AG04449 (cell line): ENCODE measurements around the gene SIX4.

Experiments
- CTCF ChIA-PET: fragments of 350-600 bp; formaldehyde crosslinking; extraction: SDS; loops from one replicate; lab custom pipeline; 2021; ENCODE audit warnings: antibody characterized with exemption; lab: Yijun Ruan, JAX
- POLR2A ChIA-PET: fragments of 400-600, 350-600 bp; formaldehyde crosslinking; extraction: SDS; loops from one replicate; lab custom pipeline; 2020; ENCODE audit warnings: antibody characterized with exemption, inconsistent platforms; lab: Yijun Ruan, JAX
- DNase-seq: peaks from one replicate; pipeline ENCODE4 v3.0.0-alpha.2; 2010; ENCODE audit warnings: low read depth, low spot score
- H3K4me3 ChIP-seq: 2 replicates; pipeline ENCODE4 v1.5.1; 2011; ENCODE audit warnings: low read depth, mild to moderate bottlenecking, control low read depth, low read length
- TF ChIP-seq, protein P1 (sequence below): IDR thresholded peaks from one replicate; pipeline ENCODE4 v1.5.1; 2011; ENCODE audit warnings: mild to moderate bottlenecking, moderate library complexity, low read length, control low read depth, inconsistent platforms; ENCODE audit not compliant: insufficient read depth; ENCODE audit errors: missing control alignments

The SIX4 gene

DNA sequence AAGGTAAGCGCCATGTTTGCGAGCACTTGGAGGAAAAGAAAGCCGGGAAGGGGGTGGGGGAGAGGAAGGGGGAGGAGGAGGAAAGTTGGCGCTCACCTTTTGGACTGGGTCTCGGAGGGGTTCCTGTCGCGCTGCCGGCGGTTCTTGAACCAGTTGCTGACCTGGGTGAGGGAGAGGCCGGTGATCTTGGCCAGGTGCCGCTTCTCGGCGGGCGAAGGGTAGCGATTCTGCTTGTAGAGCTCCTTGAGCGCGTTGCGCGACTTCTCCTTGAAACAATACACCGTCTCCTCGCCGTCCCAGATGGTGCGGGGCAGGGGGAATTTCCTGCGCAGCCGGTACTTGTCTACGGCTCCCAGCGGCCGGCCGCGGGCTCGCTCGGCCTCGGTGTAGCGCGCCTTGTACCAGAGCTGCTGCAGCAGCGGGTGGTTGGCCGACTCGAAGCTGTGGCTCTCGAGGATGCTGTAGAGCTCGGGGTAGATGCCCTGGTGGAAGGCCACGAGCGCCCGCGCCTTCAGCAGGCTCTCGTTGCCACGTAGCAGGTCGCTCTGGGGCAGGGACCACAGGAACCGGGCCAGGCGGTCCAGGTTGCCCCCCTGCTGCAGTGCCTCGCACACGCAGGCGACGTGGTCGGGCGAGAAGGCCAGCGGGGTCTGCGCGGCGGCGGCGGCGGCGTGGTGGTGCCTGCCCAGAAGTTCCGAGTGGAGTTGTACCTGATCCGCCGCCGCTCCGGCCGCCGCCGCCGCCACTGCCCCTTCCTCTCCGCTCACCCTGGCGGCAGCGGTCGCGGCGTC is 840 bp downstream of the SIX4 start:
- TF ChIP-seq, protein P1, sequence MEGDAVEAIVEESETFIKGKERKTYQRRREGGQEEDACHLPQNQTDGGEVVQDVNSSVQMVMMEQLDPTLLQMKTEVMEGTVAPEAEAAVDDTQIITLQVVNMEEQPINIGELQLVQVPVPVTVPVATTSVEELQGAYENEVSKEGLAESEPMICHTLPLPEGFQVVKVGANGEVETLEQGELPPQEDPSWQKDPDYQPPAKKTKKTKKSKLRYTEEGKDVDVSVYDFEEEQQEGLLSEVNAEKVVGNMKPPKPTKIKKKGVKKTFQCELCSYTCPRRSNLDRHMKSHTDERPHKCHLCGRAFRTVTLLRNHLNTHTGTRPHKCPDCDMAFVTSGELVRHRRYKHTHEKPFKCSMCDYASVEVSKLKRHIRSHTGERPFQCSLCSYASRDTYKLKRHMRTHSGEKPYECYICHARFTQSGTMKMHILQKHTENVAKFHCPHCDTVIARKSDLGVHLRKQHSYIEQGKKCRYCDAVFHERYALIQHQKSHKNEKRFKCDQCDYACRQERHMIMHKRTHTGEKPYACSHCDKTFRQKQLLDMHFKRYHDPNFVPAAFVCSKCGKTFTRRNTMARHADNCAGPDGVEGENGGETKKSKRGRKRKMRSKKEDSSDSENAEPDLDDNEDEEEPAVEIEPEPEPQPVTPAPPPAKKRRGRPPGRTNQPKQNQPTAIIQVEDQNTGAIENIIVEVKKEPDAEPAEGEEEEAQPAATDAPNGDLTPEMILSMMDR = no peak
- no peak for DNase-seq
- ChIA-PET CTCF (interaction anchor here (0.6 to 0.8 kb wide), 2 partner anchors 64 to 67 kb away, joined by 3 to 4 read pairs; no protein-coding TSS in a partner anchor), POLR2A (interaction anchor here (0.9 kb wide), 1 partner anchor 63 kb away, joined by 3 read pairs; no protein-coding TSS in a partner anchor)
- peak overlapping the region; percentile 82 for H3K4me3 ChIP-seq

DNA sequence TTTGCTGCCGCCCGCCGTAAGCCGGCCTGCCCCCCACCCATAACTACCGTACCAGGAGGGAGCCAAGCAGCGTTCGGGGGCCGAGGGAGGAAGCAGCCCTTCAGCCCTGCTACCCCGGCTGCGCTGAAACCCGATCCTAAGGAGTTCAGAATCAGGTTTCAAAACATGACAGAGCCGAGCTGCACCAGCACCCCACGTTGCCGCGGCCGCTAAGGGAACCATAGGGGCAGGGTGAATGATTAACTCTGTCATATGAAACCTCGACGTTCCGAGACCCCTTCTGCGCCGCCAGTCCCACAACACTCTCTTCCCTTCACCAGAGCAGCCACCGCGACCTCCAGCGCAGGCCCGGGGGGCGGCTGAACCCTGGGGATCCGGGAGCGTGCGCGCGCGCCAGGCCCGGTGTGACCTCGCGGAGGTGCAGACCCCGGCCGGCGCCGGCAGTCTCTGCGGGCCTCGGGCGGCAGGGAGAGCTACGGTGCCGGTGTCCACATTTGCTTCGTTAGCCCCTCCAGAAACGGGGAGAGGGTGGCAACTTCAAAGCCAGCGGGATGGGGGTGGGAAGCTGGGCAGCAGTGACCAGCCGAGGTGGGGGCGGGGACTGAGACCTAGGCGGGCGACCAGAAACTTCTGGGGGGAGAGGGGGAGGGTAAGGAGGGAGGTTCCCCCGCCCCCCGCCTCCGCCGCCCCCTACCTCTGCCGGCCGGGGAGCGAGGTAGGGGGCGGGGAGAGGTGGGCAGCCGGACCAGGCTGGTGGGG is 1.6 kb downstream of the SIX4 start:
- POLR2A ChIA-PET = interaction anchor here (0.8 to 1.7 kb wide), 3 partner anchors 63 to 258 kb away, joined by 3 read pairs; no protein-coding TSS in a partner anchor
- CTCF ChIA-PET = interaction anchor here (0.6 to 2.0 kb wide), 8 partner anchors 63 to 545 kb away, joined by 3 to 5 read pairs (median 3); no protein-coding TSS in a partner anchor
- peak overlapping the region; percentile 82 for H3K4me3 ChIP-seq
- DNase-seq = no peak
- TF ChIP-seq, protein P1 = no peak

DNA sequence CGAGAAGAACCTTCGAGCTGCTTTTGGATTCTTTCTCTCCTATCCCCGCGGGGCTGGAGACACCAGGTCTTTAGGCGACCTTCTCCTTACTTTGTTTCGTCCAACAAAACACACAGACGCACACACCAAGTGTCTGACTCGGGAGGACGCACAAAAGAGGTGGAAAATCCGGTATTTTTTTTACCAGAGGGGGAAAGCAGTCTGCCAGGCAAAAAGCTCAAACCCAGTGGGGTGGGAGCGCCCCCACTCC is 2.1 kb downstream of the SIX4 start:
- no peak for DNase-seq
- POLR2A ChIA-PET = interaction anchor here (0.8 to 1.7 kb wide), 2 partner anchors 65 to 258 kb away, joined by 3 read pairs; no protein-coding TSS in a partner anchor
- CTCF ChIA-PET = interaction anchor here (0.8 to 2.0 kb wide), 7 partner anchors 66 to 546 kb away, joined by 3 to 5 read pairs (median 3); no protein-coding TSS in a partner anchor
- peak overlapping the region; percentile 82 for H3K4me3 ChIP-seq
- TF ChIP-seq, protein P1 = no peak

DNA sequence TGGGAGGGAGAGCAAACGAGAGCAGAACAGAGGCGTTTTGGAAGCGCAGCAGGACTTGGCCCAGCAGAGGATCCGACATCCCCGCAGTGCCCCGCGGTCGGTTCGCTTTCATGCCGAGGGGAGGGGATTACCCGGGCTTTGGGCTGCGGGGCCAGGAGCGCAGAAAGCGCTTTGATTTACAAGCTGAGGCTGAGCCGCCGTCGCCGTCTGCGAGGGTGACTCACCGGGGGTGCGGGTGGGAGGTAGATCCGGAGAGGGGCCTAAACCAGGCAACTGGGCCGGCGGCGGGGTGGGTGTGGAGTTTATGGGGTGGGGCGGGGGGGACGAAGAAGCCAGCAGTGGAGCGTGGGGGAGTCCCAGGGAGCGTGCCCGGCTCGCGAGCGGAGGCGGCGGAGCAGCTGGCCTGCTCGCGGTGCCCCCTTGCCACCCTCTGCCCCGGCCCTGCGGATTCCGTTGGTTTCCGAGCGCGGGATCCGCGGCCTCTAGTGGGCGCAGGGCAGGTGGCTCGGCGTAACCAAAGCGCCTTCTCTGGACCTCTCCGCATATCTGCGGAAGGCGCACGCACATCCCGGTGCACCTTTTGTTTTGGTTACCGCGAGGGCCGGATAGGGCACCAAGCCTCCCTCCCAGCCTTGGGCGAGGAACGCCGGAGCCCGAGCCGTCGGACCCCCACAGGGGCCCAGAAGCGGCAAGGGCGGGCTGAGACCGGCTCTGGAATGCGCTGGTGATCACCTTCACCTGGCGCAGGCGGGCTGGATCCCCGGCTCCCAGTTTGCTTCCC is 2.6 kb downstream of the SIX4 start:
- CTCF ChIA-PET = interaction anchor here (0.8 to 2.1 kb wide), 10 partner anchors 65 to 546 kb away, joined by 3 to 6 read pairs (median 3); no protein-coding TSS in a partner anchor
- H3K4me3 ChIP-seq = peak overlapping the region; percentile 82
- POLR2A ChIA-PET = interaction anchor here (0.8 to 1.7 kb wide), 2 partner anchors 65 to 259 kb away, joined by 3 read pairs; no protein-coding TSS in a partner anchor
- TF ChIP-seq, protein P1 = peak; percentile 63
- no peak for DNase-seq

DNA sequence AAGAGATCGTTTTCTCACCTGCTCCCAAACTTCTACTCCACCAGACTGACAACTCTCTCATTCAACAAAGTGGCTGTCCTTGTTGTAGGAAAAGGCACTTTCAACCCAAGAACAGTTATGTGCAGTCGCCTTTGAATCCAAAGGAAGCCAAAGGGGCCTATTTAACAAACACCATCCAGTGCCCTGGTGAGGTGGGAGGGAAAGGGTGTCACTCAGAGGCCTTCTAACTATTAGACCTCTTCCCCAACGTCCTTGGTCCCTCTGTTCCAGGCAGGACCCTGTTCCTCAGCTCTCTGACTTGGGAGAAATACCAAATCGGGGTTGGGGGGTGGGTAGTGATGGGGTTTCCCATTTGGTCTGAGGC is 3.2 kb downstream of the SIX4 start:
- H3K4me3 ChIP-seq = peak overlapping the region; percentile 82
- ChIA-PET POLR2A (interaction anchor here (1.7 kb wide), 1 partner anchor 259 kb away, joined by 3 read pairs; no protein-coding TSS in a partner anchor), CTCF (interaction anchor here (1.2 to 2.1 kb wide), 7 partner anchors 64 to 547 kb away, joined by 3 to 6 read pairs (median 3); no protein-coding TSS in a partner anchor)
- DNase-seq = no peak
- TF ChIP-seq, protein P1 = no peak
